MM.1S (cell line): ENCODE data around the gene RFPL3.

Experiments used
- CTCF ChIP-seq: fragments of 300-600 bp; sonication (generic); IDR thresholded peaks from 2 replicates; pipeline ENCODE4 v1.5.1; 2016; ENCODE audit warnings: antibody characterized with exemption, low read length, mixed read lengths
- EZH2 ChIP-seq: fragments of 300-600 bp; sonication (generic); optimal IDR thresholded peaks from 2 replicates; pipeline ENCODE3; 2017; ENCODE audit warnings: low read depth, mild to moderate bottlenecking, antibody characterized with exemption, low read length, mixed read lengths

- TF ChIP-seq CTCF (no peak), EZH2 (no peak)
Observed at GRCh38 chr22:32407936-32408335, 50.3 kb downstream of the RFPL3 start.
